WI38 (cell line): ENCODE data around the gene CCNL2.
A peak's percentile ranks its signal among the peaks of the same experiment; 100 is the strongest.

ENCODE experiments used
- H3K4me3 ChIP-seq: 2 replicates; pipeline ENCODE4 v1.5.1; 2011; ENCODE audit warnings: low read depth, mild to moderate bottlenecking, control low read depth, low read length
- TF ChIP-seq, protein P1 (sequence below): IDR thresholded peaks from 2 replicates; pipeline ENCODE4 v1.5.1; 2012; ENCODE audit warnings: low read depth, mild to moderate bottlenecking, control low read depth, low read length

Gene CCNL2

GRCh38 chr1:1438531-1439381 lies 39.6 kb upstream of the CCNL2 start:
- H3K4me3 ChIP-seq = no peak overlapping the region
- TF ChIP-seq, protein P1, sequence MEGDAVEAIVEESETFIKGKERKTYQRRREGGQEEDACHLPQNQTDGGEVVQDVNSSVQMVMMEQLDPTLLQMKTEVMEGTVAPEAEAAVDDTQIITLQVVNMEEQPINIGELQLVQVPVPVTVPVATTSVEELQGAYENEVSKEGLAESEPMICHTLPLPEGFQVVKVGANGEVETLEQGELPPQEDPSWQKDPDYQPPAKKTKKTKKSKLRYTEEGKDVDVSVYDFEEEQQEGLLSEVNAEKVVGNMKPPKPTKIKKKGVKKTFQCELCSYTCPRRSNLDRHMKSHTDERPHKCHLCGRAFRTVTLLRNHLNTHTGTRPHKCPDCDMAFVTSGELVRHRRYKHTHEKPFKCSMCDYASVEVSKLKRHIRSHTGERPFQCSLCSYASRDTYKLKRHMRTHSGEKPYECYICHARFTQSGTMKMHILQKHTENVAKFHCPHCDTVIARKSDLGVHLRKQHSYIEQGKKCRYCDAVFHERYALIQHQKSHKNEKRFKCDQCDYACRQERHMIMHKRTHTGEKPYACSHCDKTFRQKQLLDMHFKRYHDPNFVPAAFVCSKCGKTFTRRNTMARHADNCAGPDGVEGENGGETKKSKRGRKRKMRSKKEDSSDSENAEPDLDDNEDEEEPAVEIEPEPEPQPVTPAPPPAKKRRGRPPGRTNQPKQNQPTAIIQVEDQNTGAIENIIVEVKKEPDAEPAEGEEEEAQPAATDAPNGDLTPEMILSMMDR = no peak

- no peak overlapping the region for H3K4me3 ChIP-seq
Measured at GRCh38 chr1:1437904-1438376, 38.8 kb upstream of the CCNL2 start.

DNA sequence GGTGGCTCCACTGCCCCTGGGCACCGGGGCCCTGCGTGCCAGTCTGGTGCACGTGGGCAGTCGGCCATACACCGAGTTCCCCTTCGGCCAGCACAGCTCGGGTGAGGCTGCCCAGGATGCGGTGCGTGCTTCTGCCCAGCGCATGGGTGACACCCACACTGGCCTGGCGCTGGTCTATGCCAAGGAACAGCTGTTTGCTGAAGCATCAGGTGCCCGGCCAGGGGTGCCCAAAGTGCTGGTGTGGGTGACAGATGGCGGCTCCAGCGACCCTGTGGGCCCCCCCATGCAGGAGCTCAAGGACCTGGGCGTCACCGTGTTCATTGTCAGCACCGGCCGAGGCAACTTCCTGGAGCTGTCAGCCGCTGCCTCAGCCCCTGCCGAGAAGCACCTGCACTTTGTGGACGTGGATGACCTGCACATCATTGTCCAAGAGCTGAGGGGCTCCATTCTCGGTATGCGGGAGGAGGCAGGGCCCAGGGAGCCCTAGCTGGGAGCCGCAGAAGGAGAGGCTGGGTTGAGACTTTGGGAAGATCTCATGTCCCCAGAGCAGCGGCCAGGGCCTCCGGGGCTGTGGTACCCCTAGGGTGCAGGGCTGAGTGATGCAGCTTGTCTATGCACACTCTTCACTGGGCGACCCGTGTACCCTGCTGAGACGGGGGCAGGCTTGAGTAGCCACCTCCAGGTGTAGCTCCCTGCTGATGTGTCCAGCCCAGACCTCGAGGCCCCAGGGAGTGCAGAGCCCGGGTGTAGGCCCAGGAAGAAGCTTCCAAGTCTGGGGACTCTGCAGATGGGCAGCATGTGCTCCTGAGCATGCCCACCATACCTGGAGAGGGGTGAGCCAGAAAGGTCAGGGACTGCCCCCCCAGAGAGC lies 38.1 kb upstream of the CCNL2 start:
- H3K4me3 ChIP-seq = no peak overlapping the region
- TF ChIP-seq, protein P1 = no peak

More at GRCh38 chr1:1437904-1438376, 38.8 kb upstream of the CCNL2 start:
- TF ChIP-seq, protein P1 = no peak

DNA sequence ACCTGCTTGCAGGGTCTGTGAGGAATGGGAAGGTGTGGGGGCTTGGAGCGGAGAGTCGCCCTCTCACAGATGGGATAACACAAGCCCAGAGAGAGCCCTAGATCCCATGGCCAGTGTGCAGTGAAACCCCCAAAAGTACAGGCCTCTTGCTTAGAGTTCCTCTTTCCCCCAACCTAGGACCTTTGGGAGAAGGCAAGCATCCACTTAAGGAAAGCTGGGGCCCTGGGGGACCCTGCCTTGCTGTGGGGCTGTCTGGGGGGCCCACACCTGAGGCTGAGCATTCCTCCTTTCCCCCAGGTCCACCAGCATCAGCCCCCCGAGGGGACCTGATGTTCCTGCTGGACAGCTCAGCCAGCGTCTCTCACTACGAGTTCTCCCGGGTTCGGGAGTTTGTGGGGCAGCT lies 37.5 kb upstream of the CCNL2 start:
- H3K4me3 ChIP-seq = no peak overlapping the region
- TF ChIP-seq, protein P1 = no peak

DNA sequence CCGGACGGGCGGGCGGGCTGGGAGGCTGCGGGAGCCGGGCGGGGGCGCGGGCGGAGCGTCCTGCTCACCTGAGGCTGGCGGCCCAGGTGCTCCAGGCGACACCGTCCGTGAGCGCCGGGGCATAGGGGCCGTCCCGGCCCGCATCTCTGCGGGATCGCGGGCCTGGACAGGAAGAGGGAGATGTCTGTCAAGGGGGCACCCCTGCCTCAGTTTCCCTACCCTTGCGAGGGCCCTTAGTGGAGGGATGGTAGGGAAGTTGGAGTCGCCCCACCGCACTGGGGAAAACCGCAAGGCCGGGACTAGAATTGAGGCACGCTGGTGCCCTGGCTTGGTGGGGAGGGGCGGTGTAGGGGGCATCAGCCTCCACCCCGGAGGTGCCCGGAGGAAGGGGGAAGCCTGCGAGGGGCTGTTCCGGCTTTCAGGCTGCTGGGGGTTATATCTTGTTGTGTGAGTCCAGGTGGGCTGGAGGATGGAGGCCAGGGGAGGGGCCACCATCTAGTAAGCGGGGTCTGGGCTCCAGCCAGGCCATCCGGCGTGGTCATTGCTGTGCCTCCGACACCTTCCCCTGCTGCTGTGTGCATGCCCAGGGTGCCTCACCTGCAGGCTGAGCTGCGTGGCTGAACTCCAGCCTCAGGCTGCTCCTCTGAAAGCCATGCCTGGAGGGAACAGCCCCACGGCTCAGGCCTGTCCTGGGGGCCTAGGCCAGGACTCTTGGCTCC lies 36.9 kb upstream of the CCNL2 start:
- peak overlapping the region; percentile 55 for H3K4me3 ChIP-seq
- TF ChIP-seq, protein P1 = no peak

DNA sequence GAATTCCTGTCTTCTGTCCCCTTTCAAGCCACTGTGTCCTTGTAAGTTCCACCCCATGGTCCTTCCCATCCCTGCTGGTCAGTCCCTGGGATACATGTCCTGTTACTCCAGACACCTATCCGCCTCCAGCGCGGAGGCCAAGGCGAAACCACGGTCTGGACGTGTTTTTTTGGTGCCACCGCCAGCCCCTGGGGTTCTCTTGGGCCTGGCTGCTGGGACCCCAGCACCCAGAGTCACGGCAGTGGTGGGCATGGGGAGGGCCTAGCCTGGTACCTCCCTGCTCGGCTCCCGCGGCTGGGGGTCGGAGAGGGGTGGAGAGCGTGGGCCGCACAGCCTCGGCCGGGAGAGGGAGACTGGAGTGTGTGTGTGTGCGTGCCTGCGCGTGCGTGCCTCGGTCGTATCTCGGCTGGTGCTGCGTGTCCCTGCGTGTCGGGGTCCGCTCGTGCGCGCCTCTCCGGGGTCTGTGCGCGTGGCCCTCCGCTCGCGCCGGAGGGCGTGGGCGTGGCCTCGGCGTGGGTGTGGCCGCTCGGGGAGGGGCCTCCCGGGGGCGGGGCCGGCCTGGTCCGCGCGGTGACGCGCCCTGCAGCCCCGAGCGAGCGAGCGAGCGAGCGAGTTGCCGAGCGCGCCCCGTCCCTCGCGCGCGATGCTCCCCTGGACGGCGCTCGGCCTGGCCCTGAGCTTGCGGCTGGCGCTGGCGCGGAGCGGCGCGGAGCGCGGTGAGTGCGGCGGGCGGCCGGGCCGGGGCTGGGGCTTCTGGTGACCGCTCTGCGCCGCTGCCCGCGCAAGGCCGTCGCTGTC lies 36.2 kb upstream of the CCNL2 start, which contains the start of gene VWA1:
Gene VWA1 (plus strand): TSS at position 585 of the 798 bp plus-strand sequence. CDS start 59 bp downstream, at position 644.
- peak within 1 kb of the TSS; percentile 55 for H3K4me3 ChIP-seq

More for the DNA sequence above, 36.2 kb upstream of the CCNL2 start, which contains the start of gene VWA1:
- TF ChIP-seq, protein P1 = no peak
